NCI-H2107 (cell line): Measurements from ENCODE around the gene TRPM3.

ENCODE experiments used
- DNase-seq: peaks from one replicate; lab custom pipeline; 2025; lab: John Stamatoyannopoulos, UW

Gene TRPM3

GRCh38 chr9:70817311-70817710, 304.1 kb downstream of the TRPM3 start:
- DNase-seq, result no peak

GRCh38 chr9:70816891-70817290, 304.5 kb downstream of the TRPM3 start:
- no peak for DNase-seq

- DNase-seq, result no peak
Measured at GRCh38 chr9:70816316-70816715, 305.1 kb downstream of the TRPM3 start.

- DNase-seq, result no peak
Measured at GRCh38 chr9:70814597-70814996, 306.8 kb downstream of the TRPM3 start.

- no peak for DNase-seq
Measured at GRCh38 chr9:70813141-70813540, 308.3 kb downstream of the TRPM3 start.

- no peak for DNase-seq
Measured at GRCh38 chr9:70811638-70812037, 309.8 kb downstream of the TRPM3 start.

- no peak for DNase-seq
Measured at GRCh38 chr9:70806875-70807274, 314.5 kb downstream of the TRPM3 start.

- DNase-seq, result no peak
Measured at GRCh38 chr9:70805949-70806348, 315.5 kb downstream of the TRPM3 start.

- no peak for DNase-seq
Measured at GRCh38 chr9:70802758-70803436, 318.5 kb downstream of the TRPM3 start.

GRCh38 chr9:70802206-70802605, 319.2 kb downstream of the TRPM3 start:
- no peak for DNase-seq

GRCh38 chr9:70801181-70801829, 320.1 kb downstream of the TRPM3 start:
- no peak for DNase-seq

- no peak for DNase-seq
Measured at GRCh38 chr9:70798018-70798417, 323.4 kb downstream of the TRPM3 start.

GRCh38 chr9:70795841-70796240, 325.6 kb downstream of the TRPM3 start:
- DNase-seq, result no peak

GRCh38 chr9:70792796-70793195, 328.6 kb downstream of the TRPM3 start:
- DNase-seq, result no peak

- no peak for DNase-seq
Measured at GRCh38 chr9:70791936-70792335, 329.5 kb downstream of the TRPM3 start.

GRCh38 chr9:70789086-70789485, 332.3 kb downstream of the TRPM3 start:
- DNase-seq, result no peak

- DNase-seq, result no peak
Measured at GRCh38 chr9:70784456-70784855, 337.0 kb downstream of the TRPM3 start.

- DNase-seq, result no peak
Measured at GRCh38 chr9:70778568-70778967, 342.9 kb downstream of the TRPM3 start.

- no peak for DNase-seq
Measured at GRCh38 chr9:70773579-70773978, 347.8 kb downstream of the TRPM3 start.

- no peak for DNase-seq
Measured at GRCh38 chr9:70772601-70773000, 348.8 kb downstream of the TRPM3 start.

GRCh38 chr9:70765946-70766345, 355.5 kb downstream of the TRPM3 start:
- DNase-seq, result no peak

GRCh38 chr9:70761139-70761670, 360.2 kb downstream of the TRPM3 start:
- no peak for DNase-seq

- DNase-seq, result no peak
Measured at GRCh38 chr9:70760228-70760627, 361.2 kb downstream of the TRPM3 start.

GRCh38 chr9:70753311-70753710, 368.1 kb downstream of the TRPM3 start:
- no peak for DNase-seq
